Measurements from ENCODE around the gene DCC.

DNA sequence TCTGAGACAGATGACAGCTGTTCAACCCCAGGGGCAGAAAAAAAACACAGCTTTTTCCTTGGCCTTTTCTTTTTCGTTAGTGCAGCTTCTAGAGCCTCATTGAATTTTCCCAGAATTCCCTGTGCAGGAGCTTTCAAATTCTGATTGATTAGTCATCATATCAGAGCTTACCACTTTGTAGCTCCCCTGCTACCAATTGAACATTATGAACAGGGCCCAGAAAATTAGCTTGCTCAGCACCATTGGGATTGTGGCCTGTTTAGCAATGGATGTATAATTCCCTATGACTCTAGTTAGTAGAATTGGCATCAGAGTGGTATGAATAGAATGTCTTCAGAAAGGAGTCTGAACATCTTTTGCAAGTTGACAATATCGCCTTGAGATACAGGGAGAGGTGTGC lies 631.1 kb downstream of the DCC start:
- TF ChIP-seq CTCF (IDR thresholded peaks at IDR 0.05): no peak
- TF ChIP-seq POLR2A (IDR thresholded peaks at IDR 0.05): no peak

Measured in body of pancreas (tissue), 4 donors.